Measurements from ENCODE around the gene CRACR2A. TPM values are rescaled to one million over a fixed set of nuclear protein-coding genes. Genes with fewer than 3 reads are reported as not detected.

CRACR2A gene
- total and polyA plus RNA-seq, 3 experiments from 2014 or later = 23.3 to 27.9 (median 27.3) TPM

DNA sequence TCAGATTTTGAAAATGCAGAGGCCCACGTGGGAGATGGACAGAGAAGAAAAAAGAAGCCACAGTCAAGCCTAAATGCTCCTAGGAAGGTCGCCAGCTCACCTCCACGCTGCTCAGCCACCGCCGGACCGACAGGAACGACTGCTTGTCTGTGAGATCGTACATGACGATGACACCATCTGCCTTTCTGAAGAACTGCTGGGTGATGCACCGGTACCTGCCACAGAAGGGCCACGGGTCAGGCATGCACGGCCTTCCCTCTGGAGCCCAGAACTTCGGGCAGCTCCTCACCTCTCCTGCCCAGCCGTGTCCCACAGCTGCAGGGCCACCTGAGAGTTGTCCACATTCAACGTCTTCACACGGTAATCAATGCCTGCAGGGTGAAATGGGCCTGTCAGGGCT lies 125.6 kb downstream of the CRACR2A start:
- Histone ChIP-seq H3K36me3 (ENCODE audit: insufficient read depth, low read length) (peaks cover 22% of the 10 kb centered on the region), H3K27me3 (ENCODE audit: insufficient read depth, low read length, poor library complexity, severe bottlenecking) (no peaks in the 10 kb centered on the region), H3K4me1 (ENCODE audit: insufficient read depth, low read length) (no peaks in the 10 kb centered on the region), H3K27ac (ENCODE audit: low read depth, low read length) (no peak overlapping the region), H3K4me3 (ENCODE audit: low read length) (no peak overlapping the region), H3K9me3 (ENCODE audit: low read length) (no peaks in the 10 kb centered on the region)
- POLR2A ChIA-PET = no interaction called here
- H3K27me3 Mint-ChIP-seq = no peaks in the 10 kb centered on the region
- no peaks in the 10 kb centered on the region for H3K9me3 Mint-ChIP-seq
- CTCF ChIA-PET = no interaction called here
- peaks cover 15 to 96% (median 28%) of the 10 kb centered on the region in 3 donors for H3K36me3 Mint-ChIP-seq
- H3K27ac Mint-ChIP-seq = peak overlapping the region in 1 of 8 donors; percentile 65
- no peak overlapping the region for H3K4me3 Mint-ChIP-seq
- no peaks in the 10 kb centered on the region for H3K4me1 Mint-ChIP-seq
- no peak for DNase-seq

DNA sequence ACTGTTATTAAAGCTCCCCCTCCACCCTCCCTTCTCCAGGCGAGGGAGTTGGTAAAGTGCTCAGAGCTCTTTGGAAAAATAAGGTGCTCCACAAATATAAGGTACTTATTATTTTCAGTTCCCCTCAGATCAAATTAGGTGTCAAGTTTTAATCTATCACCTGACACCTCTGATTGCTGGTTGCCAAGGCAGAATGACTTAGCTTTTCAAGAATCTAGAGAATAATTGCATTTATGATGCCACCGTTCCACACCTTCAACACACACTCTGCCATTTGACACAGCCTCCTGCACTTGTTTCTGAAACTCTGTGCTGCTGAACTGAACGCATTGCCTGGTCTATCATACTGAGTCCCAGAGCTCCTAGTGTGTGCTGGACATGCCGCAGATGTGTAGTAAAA lies 128.6 kb downstream of the CRACR2A start:
- POLR2A ChIA-PET = no interaction called here
- Histone ChIP-seq H3K36me3 (ENCODE audit: insufficient read depth, low read length) (peaks cover 21% of the 10 kb centered on the region), H3K9me3 (ENCODE audit: low read length) (no peaks in the 10 kb centered on the region), H3K27ac (ENCODE audit: low read depth, low read length) (no peak overlapping the region), H3K27me3 (ENCODE audit: insufficient read depth, low read length, poor library complexity, severe bottlenecking) (no peaks in the 10 kb centered on the region), H3K4me1 (ENCODE audit: insufficient read depth, low read length) (no peaks in the 10 kb centered on the region), H3K4me3 (ENCODE audit: low read length) (no peak overlapping the region)
- H3K36me3 Mint-ChIP-seq = peaks cover 15 to 90% (median 25%) of the 10 kb centered on the region in 3 donors
- H3K4me1 Mint-ChIP-seq = no peaks in the 10 kb centered on the region
- peak overlapping the region in 1 of 8 donors; percentile 20 for H3K27ac Mint-ChIP-seq
- CTCF ChIA-PET = no interaction called here
- H3K27me3 Mint-ChIP-seq = no peaks in the 10 kb centered on the region
- no peak for DNase-seq
- no peaks in the 10 kb centered on the region for H3K9me3 Mint-ChIP-seq
- no peak overlapping the region for H3K4me3 Mint-ChIP-seq

DNA sequence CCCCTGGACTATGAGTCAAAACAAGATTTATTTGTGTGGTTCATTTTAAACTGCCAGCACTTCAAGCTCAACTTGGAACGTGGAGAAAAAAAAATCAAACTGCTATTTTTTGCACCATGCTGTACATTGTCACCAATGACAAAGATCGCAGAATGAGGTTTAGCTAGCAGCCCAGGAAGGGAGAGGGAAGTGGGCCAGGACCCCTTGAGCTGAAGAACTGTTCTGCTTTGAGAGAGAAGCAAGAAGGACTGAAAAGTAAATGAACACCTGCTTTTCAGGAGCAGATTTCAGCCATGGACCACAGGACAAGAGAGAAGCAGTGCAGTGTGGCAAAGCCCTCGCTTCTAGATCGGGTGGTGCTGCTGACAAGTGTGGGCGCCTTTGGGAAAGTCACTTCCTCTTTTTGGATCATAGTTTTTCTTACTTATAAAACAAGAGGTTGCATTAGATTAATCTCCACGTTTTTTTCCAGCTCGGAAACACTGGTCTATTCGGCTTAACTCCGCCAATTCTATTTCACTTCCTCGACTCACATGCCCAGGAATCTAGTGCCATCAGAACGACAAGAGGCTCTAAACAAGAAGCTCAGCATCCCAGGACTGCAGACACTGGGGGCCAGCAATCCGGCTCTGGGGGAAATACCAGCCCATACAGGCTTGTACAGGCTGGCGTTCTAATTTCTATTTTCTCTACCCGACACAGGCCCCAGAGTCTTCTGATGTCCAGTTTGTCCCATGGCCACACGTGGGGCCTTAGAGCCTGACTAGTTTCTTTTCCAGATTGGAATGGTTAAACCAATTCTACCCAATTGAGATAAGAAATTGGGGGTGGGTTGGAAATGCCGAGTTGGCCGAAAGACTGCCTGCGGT lies 129.9 kb downstream of the CRACR2A start:
- H3K4me3 Mint-ChIP-seq = no peak overlapping the region
- CTCF ChIA-PET = no interaction called here
- DNase-seq = no peak
- Histone ChIP-seq H3K27me3 (ENCODE audit: insufficient read depth, low read length, poor library complexity, severe bottlenecking) (no peaks in the 10 kb centered on the region), H3K4me1 (ENCODE audit: insufficient read depth, low read length) (no peaks in the 10 kb centered on the region), H3K36me3 (ENCODE audit: insufficient read depth, low read length) (peaks cover 27% of the 10 kb centered on the region), H3K27ac (ENCODE audit: low read depth, low read length) (no peak overlapping the region), H3K9me3 (ENCODE audit: low read length) (no peaks in the 10 kb centered on the region), H3K4me3 (ENCODE audit: low read length) (no peak overlapping the region)
- H3K9me3 Mint-ChIP-seq = no peaks in the 10 kb centered on the region
- H3K27ac Mint-ChIP-seq = peak overlapping the region in 1 of 8 donors; percentile 40
- H3K36me3 Mint-ChIP-seq = peaks cover 11 to 89% (median 30%) of the 10 kb centered on the region in 3 donors
- H3K4me1 Mint-ChIP-seq = no peaks in the 10 kb centered on the region
- POLR2A ChIA-PET = no interaction called here
- no peaks in the 10 kb centered on the region for H3K27me3 Mint-ChIP-seq

DNA sequence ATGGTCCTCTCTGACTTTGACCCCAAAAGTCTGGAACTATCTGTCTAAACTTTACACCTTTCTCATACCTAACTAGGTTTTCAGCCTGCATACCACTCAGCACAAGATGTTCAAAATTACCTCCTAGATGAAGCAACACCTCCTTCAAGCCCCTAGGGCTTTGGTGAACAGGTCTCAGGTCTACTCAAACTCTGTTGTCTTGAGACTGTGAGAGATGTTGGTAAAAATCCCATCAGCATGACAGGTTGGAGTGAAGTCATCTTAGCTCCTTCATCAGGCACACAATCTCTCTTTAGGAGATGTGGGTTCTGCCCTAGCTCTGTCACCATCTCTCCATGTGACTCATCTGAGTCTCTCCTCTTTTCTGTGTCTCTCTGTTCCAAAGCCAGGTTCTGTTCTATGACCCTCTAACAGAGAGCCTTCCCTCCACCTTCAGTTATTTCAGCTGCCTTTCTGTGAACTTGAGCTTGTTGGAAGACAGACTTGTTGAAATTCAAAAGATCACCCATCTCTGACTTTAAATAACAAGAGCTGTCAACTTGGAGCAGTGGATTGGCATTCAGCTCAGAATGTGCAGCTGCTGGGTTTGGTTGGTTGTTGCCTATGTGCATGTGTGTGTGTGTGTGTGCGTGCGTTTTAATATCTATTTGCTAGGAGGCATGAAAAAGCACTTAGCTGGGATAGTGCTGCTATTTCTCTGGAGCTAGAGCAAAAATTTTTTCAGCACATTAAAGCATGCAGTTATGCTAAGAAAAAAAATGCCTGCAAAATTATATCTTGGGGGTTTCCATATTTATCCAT lies 130.7 kb downstream of the CRACR2A start:
- Histone ChIP-seq H3K36me3 (ENCODE audit: insufficient read depth, low read length) (peaks cover 32% of the 10 kb centered on the region), H3K4me1 (ENCODE audit: insufficient read depth, low read length) (no peaks in the 10 kb centered on the region), H3K9me3 (ENCODE audit: low read length) (no peaks in the 10 kb centered on the region), H3K27ac (ENCODE audit: low read depth, low read length) (no peak overlapping the region), H3K4me3 (ENCODE audit: low read length) (no peak overlapping the region), H3K27me3 (ENCODE audit: insufficient read depth, low read length, poor library complexity, severe bottlenecking) (no peaks in the 10 kb centered on the region)
- Mint-ChIP-seq H3K9me3 (no peaks in the 10 kb centered on the region), H3K27ac (peak overlapping the region in 3 of 8 donors; percentile 3 to 77 (median 64)), H3K27me3 (no peaks in the 10 kb centered on the region), H3K4me3 (no peak overlapping the region), H3K36me3 (peaks cover 11 to 91% (median 32%) of the 10 kb centered on the region in 3 donors), H3K4me1 (no peaks in the 10 kb centered on the region)
- ChIA-PET CTCF (interaction anchor here (1.2 kb wide), 1 partner anchor 181 kb away, joined by 3 read pairs; no protein-coding TSS in a partner anchor), POLR2A (no interaction called here)
- no peak for DNase-seq

DNA sequence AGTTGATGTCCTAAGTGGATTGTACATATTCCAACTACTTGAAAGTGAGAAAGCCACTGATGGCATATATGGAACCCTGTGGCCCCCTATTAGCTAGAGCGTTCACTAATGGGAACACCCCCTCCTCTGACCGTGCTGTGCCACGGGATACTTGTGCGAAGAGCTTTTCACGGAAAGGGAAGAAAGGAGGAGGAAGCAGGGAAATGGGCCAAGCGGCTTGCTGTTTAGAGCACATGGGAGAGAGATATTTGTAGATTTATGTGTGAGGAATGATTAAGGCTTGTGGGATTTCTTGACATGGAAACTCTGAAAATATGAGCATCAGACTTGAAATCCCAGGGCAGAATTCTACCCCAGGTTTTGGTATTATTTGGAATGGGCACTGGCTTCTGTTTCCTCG lies 132.1 kb downstream of the CRACR2A start:
- H3K9me3 ChIP-seq (ENCODE audit: low read length) = no peaks in the 10 kb centered on the region
- H3K4me1 ChIP-seq (ENCODE audit: insufficient read depth, low read length) = no peaks in the 10 kb centered on the region
- H3K27ac ChIP-seq (ENCODE audit: low read depth, low read length) = no peak overlapping the region
- Mint-ChIP-seq H3K27ac (peak overlapping the region in 2 of 8 donors; percentile 49 to 81), H3K27me3 (no peaks in the 10 kb centered on the region), H3K4me1 (no peaks in the 10 kb centered on the region), H3K4me3 (no peak overlapping the region), H3K9me3 (no peaks in the 10 kb centered on the region), H3K36me3 (peaks cover 11 to 91% (median 35%) of the 10 kb centered on the region in 3 donors)
- H3K27me3 ChIP-seq (ENCODE audit: insufficient read depth, low read length, poor library complexity, severe bottlenecking) = no peaks in the 10 kb centered on the region
- ChIA-PET CTCF (no interaction called here), POLR2A (no interaction called here)
- peaks cover 29% of the 10 kb centered on the region for H3K36me3 ChIP-seq (ENCODE audit: insufficient read depth, low read length)
- DNase-seq = no peak
- H3K4me3 ChIP-seq (ENCODE audit: low read length) = no peak overlapping the region

DNA sequence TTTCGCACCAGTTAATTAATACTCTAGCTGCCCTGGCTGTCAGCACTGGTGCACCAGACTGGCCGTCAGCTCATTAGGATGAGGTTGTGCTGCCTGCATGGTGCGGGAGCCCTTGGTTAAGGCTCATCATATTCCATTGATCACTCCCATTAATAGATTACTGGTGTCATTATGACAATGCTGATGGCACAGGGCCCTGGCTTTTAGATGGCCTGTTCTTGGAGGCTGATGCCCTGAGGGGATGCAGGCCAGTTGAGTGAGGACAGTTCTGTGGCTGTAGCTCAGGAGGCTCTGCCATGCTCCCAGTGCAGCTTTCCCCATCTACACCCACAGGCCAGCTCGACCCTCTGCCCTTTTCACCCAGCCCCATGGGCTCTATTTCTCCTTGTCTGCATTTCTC lies 135.3 kb downstream of the CRACR2A start:
- Mint-ChIP-seq H3K4me1 (no peaks in the 10 kb centered on the region), H3K27ac (no peak overlapping the region), H3K9me3 (no peaks in the 10 kb centered on the region), H3K4me3 (no peak overlapping the region), H3K36me3 (peaks cover 23 to 92% (median 43%) of the 10 kb centered on the region in 3 donors), H3K27me3 (peaks cover 0 to 1% of the 10 kb centered on the region in 2 donors)
- Histone ChIP-seq H3K36me3 (ENCODE audit: insufficient read depth, low read length) (peaks cover 26% of the 10 kb centered on the region), H3K27me3 (ENCODE audit: insufficient read depth, low read length, poor library complexity, severe bottlenecking) (no peaks in the 10 kb centered on the region), H3K4me3 (ENCODE audit: low read length) (no peak overlapping the region), H3K27ac (ENCODE audit: low read depth, low read length) (no peak overlapping the region), H3K4me1 (ENCODE audit: insufficient read depth, low read length) (no peaks in the 10 kb centered on the region), H3K9me3 (ENCODE audit: low read length) (no peaks in the 10 kb centered on the region)
- DNase-seq = no peak
- POLR2A ChIA-PET = no interaction called here
- CTCF ChIA-PET = no interaction called here

DNA sequence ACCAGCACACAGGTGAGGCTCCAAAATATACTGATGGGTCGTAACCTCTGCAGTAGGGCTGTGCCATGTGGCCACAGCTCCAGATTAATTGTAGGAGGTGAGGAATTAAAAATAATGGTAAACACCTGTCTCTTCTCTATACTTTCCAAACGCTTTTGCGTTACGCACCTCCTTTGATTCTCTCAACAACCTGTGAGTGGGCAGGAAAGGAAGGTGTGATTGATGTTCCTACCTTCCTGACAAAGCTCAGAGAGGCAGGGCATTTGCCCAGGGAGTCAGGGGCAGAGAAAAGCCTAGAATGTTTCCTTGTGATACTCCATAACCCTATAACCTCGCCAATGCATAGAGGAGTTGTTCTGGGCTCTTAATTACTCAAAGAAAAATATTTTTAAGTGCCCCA lies 137.0 kb downstream of the CRACR2A start:
- Histone ChIP-seq H3K27ac (ENCODE audit: low read depth, low read length) (no peak overlapping the region), H3K36me3 (ENCODE audit: insufficient read depth, low read length) (peaks cover 26% of the 10 kb centered on the region), H3K4me3 (ENCODE audit: low read length) (no peak overlapping the region), H3K9me3 (ENCODE audit: low read length) (no peaks in the 10 kb centered on the region), H3K4me1 (ENCODE audit: insufficient read depth, low read length) (no peaks in the 10 kb centered on the region), H3K27me3 (ENCODE audit: insufficient read depth, low read length, poor library complexity, severe bottlenecking) (no peaks in the 10 kb centered on the region)
- Mint-ChIP-seq H3K36me3 (peaks cover 35 to 90% (median 52%) of the 10 kb centered on the region in 3 donors), H3K27ac (no peak overlapping the region), H3K4me1 (no peaks in the 10 kb centered on the region), H3K27me3 (peaks cover 0 to 1% of the 10 kb centered on the region in 2 donors), H3K4me3 (no peak overlapping the region), H3K9me3 (peaks cover 0 to 3% (median 0%) of the 10 kb centered on the region in 5 donors)
- ChIA-PET POLR2A (no interaction called here), CTCF (no interaction called here)
- DNase-seq = no peak
